Measurements from ENCODE around the gene SYNDIG1L.
"Not testable (repeated sequence)": the region's sequence is repeated elsewhere in the genome, so short reads cannot be mapped to it uniquely, and the experiment has no call there.

Gene SYNDIG1L

GRCh38 chr14:74382231-74382630, 43.8 kb downstream of the SYNDIG1L start:
- TF ChIP-seq, protein P1, sequence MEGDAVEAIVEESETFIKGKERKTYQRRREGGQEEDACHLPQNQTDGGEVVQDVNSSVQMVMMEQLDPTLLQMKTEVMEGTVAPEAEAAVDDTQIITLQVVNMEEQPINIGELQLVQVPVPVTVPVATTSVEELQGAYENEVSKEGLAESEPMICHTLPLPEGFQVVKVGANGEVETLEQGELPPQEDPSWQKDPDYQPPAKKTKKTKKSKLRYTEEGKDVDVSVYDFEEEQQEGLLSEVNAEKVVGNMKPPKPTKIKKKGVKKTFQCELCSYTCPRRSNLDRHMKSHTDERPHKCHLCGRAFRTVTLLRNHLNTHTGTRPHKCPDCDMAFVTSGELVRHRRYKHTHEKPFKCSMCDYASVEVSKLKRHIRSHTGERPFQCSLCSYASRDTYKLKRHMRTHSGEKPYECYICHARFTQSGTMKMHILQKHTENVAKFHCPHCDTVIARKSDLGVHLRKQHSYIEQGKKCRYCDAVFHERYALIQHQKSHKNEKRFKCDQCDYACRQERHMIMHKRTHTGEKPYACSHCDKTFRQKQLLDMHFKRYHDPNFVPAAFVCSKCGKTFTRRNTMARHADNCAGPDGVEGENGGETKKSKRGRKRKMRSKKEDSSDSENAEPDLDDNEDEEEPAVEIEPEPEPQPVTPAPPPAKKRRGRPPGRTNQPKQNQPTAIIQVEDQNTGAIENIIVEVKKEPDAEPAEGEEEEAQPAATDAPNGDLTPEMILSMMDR (IDR thresholded peaks at IDR 0.05; ENCODE audit: insufficient read depth, low read depth, low read length, missing control alignments): no peak
- H3K4me3 ChIP-seq (ENCODE audit: low read length): no peak overlapping the region
- DNase-seq (ENCODE audit: low read depth): no peak

GRCh38 chr14:74381571-74381970, 44.4 kb downstream of the SYNDIG1L start:
- DNase-seq (ENCODE audit: low read depth); H3K4me3 ChIP-seq (ENCODE audit: low read length): not testable (repeated sequence)

- TF ChIP-seq, protein P1 (IDR thresholded peaks at IDR 0.05; ENCODE audit: insufficient read depth, low read depth, low read length, missing control alignments): no peak
These were observed 45.2 kb downstream of the SYNDIG1L start for GRCh38 chr14:74380845-74381244.

DNA sequence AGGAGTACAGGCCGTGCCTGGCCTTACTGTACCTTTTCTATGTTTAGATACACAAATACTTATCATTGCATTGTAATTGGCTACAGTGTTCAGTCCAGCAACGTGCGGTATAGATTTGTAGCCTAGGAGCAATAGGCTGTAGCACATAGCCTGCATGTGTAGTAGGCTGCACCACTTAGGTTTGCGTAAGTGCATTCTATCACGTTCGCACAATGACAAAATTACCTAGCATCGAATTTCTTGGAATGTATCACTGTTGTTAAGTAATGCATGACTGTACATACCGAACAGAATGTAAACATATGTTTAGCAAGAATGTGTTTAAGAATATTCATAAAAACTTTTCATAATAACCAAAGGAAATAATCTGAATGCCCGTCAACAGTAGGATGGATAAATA, 45.8 kb downstream of the SYNDIG1L start:
- H3K4me3 ChIP-seq (ENCODE audit: low read length): no peak overlapping the region
- TF ChIP-seq, protein P1 (IDR thresholded peaks at IDR 0.05; ENCODE audit: insufficient read depth, low read depth, low read length, missing control alignments): no peak
- peak; percentile 49 for DNase-seq (ENCODE audit: low read depth)

More at GRCh38 chr14:74380845-74381244, 45.2 kb downstream of the SYNDIG1L start:
- H3K4me3 ChIP-seq (ENCODE audit: low read length): no peak overlapping the region
- DNase-seq (ENCODE audit: low read depth): no peak

DNA sequence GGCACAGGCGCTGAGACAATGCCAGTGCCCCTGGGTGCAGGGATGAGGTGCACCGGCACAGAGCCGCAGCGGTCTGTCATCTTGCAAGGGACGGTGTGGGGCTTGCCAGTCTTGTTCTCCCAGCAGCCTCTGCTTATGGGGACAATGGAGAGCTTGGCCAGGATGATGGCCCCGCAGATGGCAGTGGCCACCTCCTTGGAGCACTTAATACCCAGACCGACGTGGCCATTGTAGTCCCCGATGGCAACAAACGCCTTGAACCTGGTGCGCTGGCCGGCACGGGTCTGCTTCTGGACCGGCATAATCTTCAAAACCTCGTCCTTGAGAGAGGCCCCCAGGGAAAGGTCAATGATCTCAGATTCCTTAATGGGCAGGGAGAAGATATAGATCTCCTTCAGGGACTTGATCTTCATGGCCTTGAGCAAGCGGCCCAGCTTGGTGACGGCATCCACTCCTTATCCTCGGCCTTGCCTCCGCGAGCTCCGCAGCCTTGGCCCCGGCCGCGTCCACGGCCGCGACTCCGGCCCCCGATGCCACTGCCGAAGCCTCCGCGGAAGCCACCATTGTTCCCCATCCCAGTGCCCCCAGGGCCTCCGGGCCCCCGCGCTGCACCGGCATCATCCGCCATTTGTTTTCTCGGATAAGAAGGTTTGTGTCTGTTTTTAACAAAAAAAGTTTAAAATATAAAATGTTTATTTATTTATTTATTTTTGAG, 47.9 kb downstream of the SYNDIG1L start:
- TF ChIP-seq, protein P1 (IDR thresholded peaks at IDR 0.05; ENCODE audit: insufficient read depth, low read depth, low read length, missing control alignments): no peak
- DNase-seq (ENCODE audit: low read depth): no peak
- H3K4me3 ChIP-seq (ENCODE audit: low read length): no peak overlapping the region

- no peak overlapping the region for H3K4me3 ChIP-seq (ENCODE audit: low read length)
- TF ChIP-seq, protein P1 (IDR thresholded peaks at IDR 0.05; ENCODE audit: insufficient read depth, low read depth, low read length, missing control alignments): no peak
- DNase-seq (ENCODE audit: low read depth): no peak
These were observed 57.6 kb downstream of the SYNDIG1L start for GRCh38 chr14:74368441-74368840.

GRCh38 chr14:74368026-74368425, 58.0 kb downstream of the SYNDIG1L start:
- DNase-seq (ENCODE audit: low read depth): no peak
- no peak overlapping the region for H3K4me3 ChIP-seq (ENCODE audit: low read length)
- TF ChIP-seq, protein P1 (IDR thresholded peaks at IDR 0.05; ENCODE audit: insufficient read depth, low read depth, low read length, missing control alignments): no peak

Data from epithelial cell of esophagus (primary cell).